OCI-LY3 (cell line): ENCODE results near the gene TIMMDC1.

Source experiments
- H2AFZ ChIP-seq: fragments of 200-600, 300-600 bp; shearing (Covaris generic); 2 replicates; pipeline ENCODE4 v1.6.0; 2014; ENCODE audit warnings: antibody characterized with exemption, low read depth, low read length
- H3K27ac ChIP-seq: fragments of 200-600, 300-600 bp; sonication (generic); 2 replicates; pipeline ENCODE4 v1.5.1; 2014; ENCODE audit warnings: mild to moderate bottlenecking, low read length, moderate library complexity, mixed read lengths
- H3K27me3 ChIP-seq: fragments of 200-600, 300-600 bp; sonication (generic); 2 replicates; pipeline ENCODE4 v1.6.1; 2014; ENCODE audit warnings: low read depth, low read length, mixed read lengths
- H3K36me3 ChIP-seq: fragments of 200-600, 300-600 bp; sonication (generic); replicated peaks from 2 replicates; pipeline ENCODE3; 2014; ENCODE audit warnings: low read depth, low read length, mixed read lengths
- H3K4me1 ChIP-seq: fragments of 300-600, 200-600 bp; sonication (generic); 2 replicates; pipeline ENCODE4 v1.6.1; 2014; ENCODE audit warnings: low read length, mixed read lengths
- H3K4me2 ChIP-seq: fragments of 200-600, 300-600 bp; sonication (generic); 2 replicates; pipeline ENCODE4 v1.6.1; 2014; ENCODE audit warnings: low read length, mixed read lengths
- H3K4me3 ChIP-seq: fragments of 300-600, 200-600 bp; sonication (generic); 2 replicates; pipeline ENCODE4 v1.5.1; 2014; ENCODE audit warnings: antibody characterized with exemption, mild to moderate bottlenecking, low read length, moderate library complexity
- H3K79me2 ChIP-seq: fragments of 300-600, 200-600 bp; shearing (Covaris generic); 2 replicates; pipeline ENCODE4 v1.6.1; 2014; ENCODE audit warnings: mild to moderate bottlenecking, low read length, mixed read lengths
- H3K9ac ChIP-seq: fragments of 300-600, 200-600 bp; shearing (Covaris generic); 2 replicates; pipeline ENCODE4 v1.6.0; 2014; ENCODE audit warnings: mild to moderate bottlenecking, low read length, moderate library complexity
- H3K9me3 ChIP-seq: fragments of 200-600, 300-600 bp; shearing (Covaris generic); 2 replicates; pipeline ENCODE4 v1.6.1; 2014; ENCODE audit warnings: low read length, mixed read lengths; ENCODE audit not compliant: insufficient read depth
- H4K20me1 ChIP-seq: fragments of 200-600, 300-600 bp; sonication (generic); 2 replicates; pipeline ENCODE4 v1.6.1; 2016; ENCODE audit warnings: low read length, mixed read lengths; ENCODE audit not compliant: insufficient read depth
- EZH2phosphoT487 ChIP-seq: fragments of 200-600 bp; shearing (Covaris generic); IDR thresholded peaks from 2 replicates; pipeline ENCODE4 v1.6.1; 2018; ENCODE audit warnings: antibody characterized with exemption, mixed run types, low read depth
- TF ChIP-seq, protein P1 (sequence below): fragments of 200-600, 300-600 bp; sonication (generic); IDR thresholded peaks from 2 replicates; pipeline ENCODE4 v1.5.1; 2014; ENCODE audit warnings: antibody characterized with exemption, low read length, low read depth

The TIMMDC1 gene

DNA sequence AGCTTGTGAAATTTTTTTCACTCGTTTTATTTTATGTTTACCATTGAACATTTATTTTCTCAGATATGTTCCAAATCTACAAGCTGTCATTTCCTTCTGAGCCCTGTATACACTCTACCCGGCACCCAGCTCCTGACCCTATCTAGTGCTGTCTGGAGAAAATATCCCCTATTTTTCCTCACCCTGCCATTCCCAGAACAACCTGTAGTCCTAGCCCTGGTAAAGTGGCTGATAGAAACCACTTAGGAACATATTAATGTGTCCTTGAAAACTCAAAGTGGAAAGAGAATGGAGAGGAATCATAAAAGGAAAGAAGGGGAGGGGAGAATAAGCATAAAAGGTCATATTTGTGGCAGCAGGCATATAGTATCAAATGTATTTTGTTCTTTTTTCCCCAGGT is 8.2 kb upstream of the TIMMDC1 start:
- no peak overlapping the region for H3K4me3 ChIP-seq
- H2AFZ ChIP-seq: no peak overlapping the region
- TF ChIP-seq, protein P1, sequence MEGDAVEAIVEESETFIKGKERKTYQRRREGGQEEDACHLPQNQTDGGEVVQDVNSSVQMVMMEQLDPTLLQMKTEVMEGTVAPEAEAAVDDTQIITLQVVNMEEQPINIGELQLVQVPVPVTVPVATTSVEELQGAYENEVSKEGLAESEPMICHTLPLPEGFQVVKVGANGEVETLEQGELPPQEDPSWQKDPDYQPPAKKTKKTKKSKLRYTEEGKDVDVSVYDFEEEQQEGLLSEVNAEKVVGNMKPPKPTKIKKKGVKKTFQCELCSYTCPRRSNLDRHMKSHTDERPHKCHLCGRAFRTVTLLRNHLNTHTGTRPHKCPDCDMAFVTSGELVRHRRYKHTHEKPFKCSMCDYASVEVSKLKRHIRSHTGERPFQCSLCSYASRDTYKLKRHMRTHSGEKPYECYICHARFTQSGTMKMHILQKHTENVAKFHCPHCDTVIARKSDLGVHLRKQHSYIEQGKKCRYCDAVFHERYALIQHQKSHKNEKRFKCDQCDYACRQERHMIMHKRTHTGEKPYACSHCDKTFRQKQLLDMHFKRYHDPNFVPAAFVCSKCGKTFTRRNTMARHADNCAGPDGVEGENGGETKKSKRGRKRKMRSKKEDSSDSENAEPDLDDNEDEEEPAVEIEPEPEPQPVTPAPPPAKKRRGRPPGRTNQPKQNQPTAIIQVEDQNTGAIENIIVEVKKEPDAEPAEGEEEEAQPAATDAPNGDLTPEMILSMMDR: no peak
- no peak for TF ChIP-seq EZH2phosphoT487
- no peaks in the 10 kb centered on the region for H3K4me1 ChIP-seq
- peaks cover 31% of the 10 kb centered on the region for H3K36me3 ChIP-seq
- no peak overlapping the region for H3K9ac ChIP-seq
- H3K79me2 ChIP-seq: no peaks in the 10 kb centered on the region
- no peaks in the 10 kb centered on the region for H4K20me1 ChIP-seq
- no peaks in the 10 kb centered on the region for H3K27me3 ChIP-seq
- H3K27ac ChIP-seq: no peak overlapping the region
- no peaks in the 10 kb centered on the region for H3K9me3 ChIP-seq
- no peak overlapping the region for H3K4me2 ChIP-seq

DNA sequence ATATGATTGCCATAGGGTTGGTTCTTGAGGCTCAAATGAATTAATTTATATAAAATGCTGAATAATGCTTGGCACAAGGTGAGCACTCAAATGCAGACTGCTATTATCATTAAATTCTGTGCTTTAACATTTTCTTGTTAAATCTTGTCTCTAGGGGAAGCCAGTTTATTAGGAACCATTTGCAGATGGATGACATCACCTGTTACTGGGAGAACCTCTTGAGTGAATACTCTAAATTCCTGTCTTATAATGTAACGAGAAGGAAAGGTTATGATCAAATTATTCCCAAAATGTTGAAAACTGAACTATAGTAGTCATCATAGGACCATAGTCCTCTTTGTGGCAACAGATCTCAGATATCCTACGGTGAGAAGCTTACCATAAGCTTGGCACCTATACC is 6.2 kb upstream of the TIMMDC1 start:
- H3K4me2 ChIP-seq: no peak overlapping the region
- TF ChIP-seq EZH2phosphoT487: no peak
- TF ChIP-seq, protein P1: no peak
- H4K20me1 ChIP-seq: no peaks in the 10 kb centered on the region
- peaks cover 2% of the 10 kb centered on the region; the same call in 1 of the 2 replicates for H3K79me2 ChIP-seq
- peaks cover 16% of the 10 kb centered on the region for H3K36me3 ChIP-seq
- H3K27me3 ChIP-seq: no peaks in the 10 kb centered on the region
- peaks cover under 1% of the 10 kb centered on the region for H3K4me1 ChIP-seq
- H3K27ac ChIP-seq: no peak overlapping the region
- H3K9ac ChIP-seq: no peak overlapping the region
- H3K9me3 ChIP-seq: no peaks in the 10 kb centered on the region
- H2AFZ ChIP-seq: no peak overlapping the region
- no peak overlapping the region for H3K4me3 ChIP-seq

DNA sequence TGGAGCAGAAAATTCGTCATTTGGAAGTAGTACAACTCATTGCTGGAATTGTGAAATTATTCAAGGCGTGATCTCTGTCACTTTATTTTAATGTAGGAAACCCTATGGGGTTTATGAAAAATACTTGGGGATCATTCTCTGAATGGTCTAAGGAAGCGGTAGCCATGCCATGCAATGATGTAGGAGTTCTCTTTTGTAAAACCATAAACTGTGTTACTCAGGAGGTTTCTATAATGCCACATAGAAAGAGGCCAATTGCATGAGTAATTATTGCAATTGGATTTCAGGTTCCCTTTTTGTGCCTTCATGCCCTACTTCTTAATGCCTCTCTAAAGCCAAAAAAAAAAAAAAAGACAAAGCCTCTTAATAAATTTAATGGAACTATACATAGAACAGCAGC is 5.5 kb upstream of the TIMMDC1 start:
- Histone ChIP-seq H2AFZ (no peak overlapping the region), H3K9ac (no peak overlapping the region)

DNA sequence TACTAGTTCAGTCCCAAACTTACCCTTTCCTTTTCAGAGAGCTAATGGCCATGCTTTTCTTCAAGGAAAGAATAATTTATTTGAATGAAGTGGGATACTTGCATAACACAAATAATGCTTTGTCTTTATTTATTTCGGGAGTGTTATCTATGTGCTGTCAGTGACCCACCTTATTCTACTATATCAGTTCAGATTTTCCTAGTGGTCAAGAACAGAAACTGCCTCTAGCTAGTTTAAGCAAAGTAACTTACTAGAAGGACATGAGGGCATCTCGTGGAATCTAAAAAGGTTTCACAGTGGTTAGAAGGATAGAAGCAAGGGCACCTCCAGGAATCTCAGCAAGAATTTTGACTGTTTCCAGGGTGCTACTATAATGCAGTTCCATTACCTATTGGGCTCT is 3.8 kb upstream of the TIMMDC1 start:
- Histone ChIP-seq H3K9ac (no peak overlapping the region), H3K27ac (no peak overlapping the region), H3K4me1 (peaks cover 11% of the 10 kb centered on the region), H3K36me3 (peaks cover 11% of the 10 kb centered on the region), H3K4me2 (no peak overlapping the region), H3K79me2 (peaks cover 23% of the 10 kb centered on the region), H4K20me1 (no peaks in the 10 kb centered on the region), H3K27me3 (no peaks in the 10 kb centered on the region), H3K4me3 (no peak overlapping the region), H3K9me3 (no peaks in the 10 kb centered on the region), H2AFZ (no peak overlapping the region)
- TF ChIP-seq, protein P1: no peak
- TF ChIP-seq EZH2phosphoT487: no peak

More for the DNA sequence above, 5.5 kb upstream of the TIMMDC1 start:
- Histone ChIP-seq H3K36me3 (peaks cover 13% of the 10 kb centered on the region), H4K20me1 (no peaks in the 10 kb centered on the region), H3K9me3 (no peaks in the 10 kb centered on the region), H3K4me2 (no peak overlapping the region), H3K4me3 (no peak overlapping the region), H3K27ac (no peak overlapping the region), H3K27me3 (no peaks in the 10 kb centered on the region), H3K4me1 (peaks cover 6% of the 10 kb centered on the region), H3K79me2 (peaks cover 8% of the 10 kb centered on the region)
- no peak for TF ChIP-seq EZH2phosphoT487
- TF ChIP-seq, protein P1: no peak
